GM06990 (cell line): ENCODE results near the gene FNDC3B.

Experiments
- DNase-seq: peaks from one replicate; pipeline ENCODE4 v3.0.0-alpha.2; 2011; ENCODE audit not compliant: insufficient read length; ENCODE audit errors: extremely low read depth
- H3K27me3 ChIP-seq: replicated peaks from 2 replicates; pipeline ENCODE4 v1.6.0; 2011; ENCODE audit warnings: low read length; ENCODE audit not compliant: control insufficient read depth, insufficient read depth
- H3K36me3 ChIP-seq: 2 replicates; pipeline ENCODE4 v1.5.1; 2011; ENCODE audit warnings: low read length; ENCODE audit not compliant: control insufficient read depth, insufficient read depth
- H3K4me3 ChIP-seq: replicated peaks from 2 replicates; pipeline ENCODE4 v1.5.1; 2011; ENCODE audit warnings: low read depth, mild to moderate bottlenecking, control low read depth, low read length
- CTCF ChIP-seq: IDR thresholded peaks from 2 replicates; pipeline ENCODE4 v1.5.1; 2011; ENCODE audit warnings: low read length, control low read depth, mild to moderate bottlenecking, inconsistent platforms; ENCODE audit not compliant: insufficient read depth, poor library complexity, severe bottlenecking

FNDC3B gene

GRCh38 chr3:172133838-172134237, 94.5 kb downstream of the FNDC3B start:
- H3K4me3 ChIP-seq, result no peak overlapping the region
- H3K36me3 ChIP-seq, result no peaks in the 10 kb centered on the region
- no peak for DNase-seq
- H3K27me3 ChIP-seq, result no peaks in the 10 kb centered on the region
- no peak for TF ChIP-seq CTCF

GRCh38 chr3:172134352-172134751, 95.0 kb downstream of the FNDC3B start:
- no peaks in the 10 kb centered on the region for H3K36me3 ChIP-seq
- H3K4me3 ChIP-seq, result no peak overlapping the region
- no peak for TF ChIP-seq CTCF
- no peaks in the 10 kb centered on the region for H3K27me3 ChIP-seq
- peak; percentile 69 for DNase-seq

- no peak overlapping the region for H3K4me3 ChIP-seq
- no peaks in the 10 kb centered on the region for H3K36me3 ChIP-seq
- no peak for DNase-seq
- no peaks in the 10 kb centered on the region for H3K27me3 ChIP-seq
- TF ChIP-seq CTCF, result no peak
Measured at GRCh38 chr3:172135185-172135584, 95.8 kb downstream of the FNDC3B start.

GRCh38 chr3:172135820-172136219, 96.4 kb downstream of the FNDC3B start:
- Histone ChIP-seq H3K36me3 (no peaks in the 10 kb centered on the region), H3K4me3 (no peak overlapping the region), H3K27me3 (no peaks in the 10 kb centered on the region)
- DNase-seq, result no peak
- TF ChIP-seq CTCF, result no peak

- no peaks in the 10 kb centered on the region for H3K27me3 ChIP-seq
- no peak for DNase-seq
- H3K36me3 ChIP-seq, result no peaks in the 10 kb centered on the region
- no peak overlapping the region for H3K4me3 ChIP-seq
- TF ChIP-seq CTCF, result no peak
Measured at GRCh38 chr3:172136330-172136729, 97.0 kb downstream of the FNDC3B start.
